HG03135 (cell line): ENCODE results near the gene MGAT4A.
"Not testable (repeated sequence)": the region's sequence is repeated elsewhere in the genome, so short reads cannot be mapped to it uniquely, and the experiment has no call there.

Experiments used
- ATAC-seq: cut with Tn5 transposase; IDR thresholded peaks from one replicate; pipeline ENCODE4 v1.9.1; 2021; ENCODE audit warnings: mild to moderate bottlenecking, moderate library complexity; ENCODE audit not compliant: unreplicated experiment

The MGAT4A gene

DNA sequence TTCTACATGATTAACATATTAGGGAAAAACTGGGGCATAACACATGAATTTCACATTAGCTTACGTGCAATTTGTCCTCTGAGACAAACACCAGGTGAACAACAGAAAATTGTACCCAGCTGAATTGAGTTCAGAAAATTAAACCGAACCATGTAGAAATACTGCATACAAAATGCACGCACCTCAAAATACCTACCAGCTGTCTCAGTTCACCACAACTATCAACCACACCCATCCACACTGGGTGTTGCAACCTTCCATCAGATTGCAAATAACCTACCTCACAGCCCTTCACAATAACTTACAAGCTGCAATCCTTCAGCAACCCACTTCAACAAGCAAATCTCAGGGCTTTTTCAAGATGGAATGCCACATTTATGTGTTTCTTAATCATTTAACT lies 66.6 kb downstream of the MGAT4A start:
- no peak for ATAC-seq

GRCh38 chr2:98663511-98664090 lies 67.3 kb downstream of the MGAT4A start:
- no peak for ATAC-seq

DNA sequence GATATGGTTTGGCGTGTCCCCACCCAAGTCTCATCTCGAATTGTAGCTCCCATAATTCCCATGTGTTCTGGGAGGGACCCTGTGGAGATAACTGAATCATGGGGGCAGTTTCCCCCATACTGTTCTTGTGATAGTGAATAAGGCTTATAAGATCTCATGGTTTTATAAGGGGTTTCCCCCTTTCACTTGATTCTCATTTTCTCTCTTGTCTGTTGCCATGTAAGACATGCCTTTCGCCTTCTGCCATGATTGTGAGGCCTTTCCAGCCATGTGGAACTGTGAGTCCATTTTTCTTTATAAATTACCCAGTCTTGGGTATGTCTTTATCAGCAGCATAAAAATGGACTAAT lies 71.5 kb downstream of the MGAT4A start:
- not testable (repeated sequence) for ATAC-seq

- ATAC-seq, result no peak
Observed at GRCh38 chr2:98658816-98659490, 72.0 kb downstream of the MGAT4A start.

DNA sequence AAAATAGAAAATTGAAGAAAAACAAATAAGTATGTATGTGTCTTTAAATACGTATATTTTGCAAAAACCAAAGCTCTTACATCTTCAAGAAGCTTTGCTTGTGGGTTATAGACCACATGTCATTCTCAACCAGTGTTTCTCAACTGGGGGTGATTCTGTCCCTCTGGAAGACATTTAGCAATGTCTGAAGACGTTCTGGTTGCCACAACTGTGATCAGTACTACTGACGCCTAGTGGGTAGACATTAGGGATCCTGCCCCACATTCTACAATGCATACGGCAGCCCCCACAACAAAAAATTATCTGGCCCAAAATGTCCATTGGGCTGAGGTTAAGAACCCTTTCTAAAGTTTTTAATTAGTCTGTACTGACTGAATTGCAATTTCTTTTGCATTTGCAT lies 74.1 kb downstream of the MGAT4A start:
- ATAC-seq, result no peak

- ATAC-seq, result no peak
Observed at GRCh38 chr2:98654699-98655495, 76.0 kb downstream of the MGAT4A start.

DNA sequence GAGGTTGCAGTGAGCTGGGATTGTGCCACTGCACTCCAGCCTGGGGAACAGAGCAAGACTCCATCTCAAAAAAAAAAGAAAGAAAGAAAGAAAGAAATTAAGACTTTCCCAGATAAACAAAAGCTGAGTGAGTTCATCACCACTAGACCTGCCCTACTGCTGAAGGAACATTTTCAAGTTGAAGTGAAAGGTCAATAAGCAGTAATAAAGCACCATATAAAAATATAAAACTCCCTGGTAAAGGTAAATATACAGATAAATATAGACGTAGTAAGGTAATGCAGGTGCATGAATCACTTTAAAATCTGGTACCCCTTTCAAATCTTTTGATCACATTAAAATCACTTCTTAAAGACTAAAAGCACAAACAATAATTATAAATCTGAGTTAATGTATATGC lies 79.9 kb downstream of the MGAT4A start:
- no peak for ATAC-seq

GRCh38 chr2:98649992-98650375 lies 80.9 kb downstream of the MGAT4A start:
- ATAC-seq, result no peak

- peak; percentile 73 for ATAC-seq
Observed at GRCh38 chr2:98649135-98649991, 81.6 kb downstream of the MGAT4A start.

- ATAC-seq, result no peak
Observed at GRCh38 chr2:98648451-98648850, 82.5 kb downstream of the MGAT4A start.

GRCh38 chr2:98647636-98648035 lies 83.3 kb downstream of the MGAT4A start:
- ATAC-seq, result no peak

DNA sequence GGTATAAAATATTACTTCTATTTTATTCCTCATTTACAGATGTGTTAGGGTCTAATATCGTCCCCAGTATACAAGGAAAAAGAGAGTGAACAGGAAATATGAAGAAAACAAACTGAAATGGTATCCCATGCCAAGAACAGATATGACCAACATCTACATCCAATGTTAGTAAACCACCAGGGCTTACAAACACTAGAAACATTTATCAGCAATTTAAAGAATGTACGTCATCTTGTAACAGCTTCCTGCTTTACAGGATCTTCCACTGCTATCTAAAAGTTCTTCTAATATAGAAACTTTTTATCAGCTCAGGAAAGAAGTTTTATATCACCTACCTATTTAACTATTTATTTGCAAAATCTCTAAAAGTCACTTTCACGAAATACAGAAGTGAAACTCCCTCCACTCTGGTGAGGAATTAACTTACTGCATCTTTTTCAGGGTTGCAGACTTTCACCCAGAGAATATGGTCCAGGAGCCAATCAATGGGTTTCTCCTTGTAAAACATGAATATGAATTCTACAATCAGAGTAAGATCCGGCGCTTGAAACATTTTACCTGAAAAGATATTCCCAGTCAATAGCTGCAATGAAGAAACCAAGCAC lies 87.3 kb downstream of the MGAT4A start:
- no peak for ATAC-seq

GRCh38 chr2:98637401-98638147 lies 93.4 kb downstream of the MGAT4A start:
- no peak for ATAC-seq

- ATAC-seq, result no peak
Observed at GRCh38 chr2:98634406-98635092, 96.4 kb downstream of the MGAT4A start.

- no peak for ATAC-seq
Observed at GRCh38 chr2:98632351-98632750, 98.6 kb downstream of the MGAT4A start.

DNA sequence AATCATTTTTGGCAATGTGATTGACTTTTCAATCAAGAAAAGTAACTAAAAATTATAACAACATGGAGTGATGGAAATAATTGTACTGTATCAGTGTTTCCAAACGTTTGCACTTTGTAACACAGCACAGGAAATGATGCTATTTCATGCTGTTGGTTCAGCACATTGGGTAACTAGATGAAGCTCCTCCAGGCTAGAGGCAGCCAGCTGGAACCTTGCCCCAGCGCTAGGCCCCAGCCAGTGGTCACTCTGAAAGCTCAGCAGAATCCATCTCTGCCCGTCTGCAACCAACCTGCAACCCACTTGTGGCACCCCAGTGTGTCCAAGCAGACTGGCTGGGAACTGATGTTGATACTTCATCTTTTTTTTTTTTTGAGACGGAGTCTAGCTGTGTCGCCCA lies 107.3 kb downstream of the MGAT4A start:
- no peak for ATAC-seq

DNA sequence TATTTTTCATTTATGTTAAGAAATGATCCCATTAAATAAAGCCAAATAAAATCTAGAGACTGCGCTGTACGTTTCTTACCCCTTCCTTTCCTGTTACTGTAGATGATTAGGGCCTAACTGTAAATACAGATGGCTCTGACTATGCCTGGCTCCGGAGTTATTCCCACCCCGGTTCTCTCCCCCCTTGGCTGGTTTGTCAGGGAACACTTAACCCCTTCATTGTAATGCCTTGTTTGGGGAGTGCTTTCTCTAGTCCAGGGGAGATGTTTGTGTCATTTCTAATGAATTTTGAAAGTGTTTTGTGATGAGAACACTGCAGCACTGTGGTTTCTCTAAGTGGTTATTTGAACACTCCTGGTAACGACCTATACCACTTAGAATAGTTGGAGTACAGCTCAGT lies 113.8 kb downstream of the MGAT4A start:
- no peak for ATAC-seq

DNA sequence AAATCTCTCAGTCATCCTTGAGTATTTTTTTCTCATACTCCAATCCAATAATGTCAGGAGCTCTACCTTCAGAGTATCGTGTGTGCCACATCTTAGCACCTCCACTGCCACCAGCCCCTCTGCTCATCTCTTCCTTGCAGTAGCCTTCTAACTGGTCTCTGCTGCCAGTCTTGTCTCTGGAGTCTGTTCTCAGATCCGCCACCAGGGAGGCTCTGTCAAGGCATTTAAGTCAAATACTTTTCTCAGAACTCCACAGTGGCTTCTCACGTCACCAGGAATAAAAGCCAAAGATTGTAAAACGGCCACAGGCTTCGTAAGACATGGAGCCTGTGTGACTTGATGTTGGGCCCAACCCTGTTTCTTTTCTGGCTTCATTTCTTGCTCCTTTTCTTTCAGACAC lies 115.5 kb downstream of the MGAT4A start:
- ATAC-seq, result no peak

GRCh38 chr2:98614024-98614739 lies 116.8 kb downstream of the MGAT4A start:
- ATAC-seq, result no peak
